Chondrocyte (in vitro differentiated cells): ENCODE data around the gene CCIN. TPM values are rescaled to one million over a fixed set of nuclear protein-coding genes. Genes with fewer than 3 reads are reported as not detected.

Source experiments
- DNase-seq: peaks from one replicate; pipeline ENCODE4 v3.0.0; 2021; ENCODE audit warnings: mixed read lengths, low spot score
- H3K27ac Mint-ChIP-seq: one replicate; pipeline ENCODE4 v1.8.0; 2021; ENCODE audit warnings: mild to moderate bottlenecking, moderate library complexity, mixed read lengths; ENCODE audit not compliant: unreplicated experiment
- H3K27me3 Mint-ChIP-seq: 2 replicates; pipeline ENCODE4 v1.8.0; 2021; ENCODE audit warnings: low read depth, mixed read lengths
- H3K36me3 Mint-ChIP-seq: 2 replicates; pipeline ENCODE4 v1.8.0; 2021; ENCODE audit warnings: low read depth, mixed read lengths
- H3K4me1 Mint-ChIP-seq: 2 replicates; pipeline ENCODE4 v1.8.0; 2021; ENCODE audit warnings: low read depth, mild to moderate bottlenecking, mixed read lengths
- H3K4me3 Mint-ChIP-seq: one replicate; pipeline ENCODE4 v1.8.0; 2021; ENCODE audit warnings: mild to moderate bottlenecking, moderate library complexity, mixed read lengths; ENCODE audit not compliant: unreplicated experiment
- H3K9me3 Mint-ChIP-seq: 2 replicates; pipeline ENCODE4 v1.8.0; 2021; ENCODE audit warnings: low read depth, mixed read lengths
- total RNA-seq: library from RNA; stranded (reverse); gene quantifications from 3 replicates; pipeline ENCODE4 v1.2.1, GENCODE V29; 2021
- TF ChIP-seq, protein P1 (sequence below): fragments of 200-600 bp; sonication (generic); IDR thresholded peaks from 2 replicates; pipeline ENCODE4 v1.5.0; 2021; ENCODE audit warnings: antibody characterized with exemption, mild to moderate bottlenecking, moderate library complexity

CCIN gene
- total RNA-seq, 1 donor from 2014 or later = 2.4 TPM

DNA sequence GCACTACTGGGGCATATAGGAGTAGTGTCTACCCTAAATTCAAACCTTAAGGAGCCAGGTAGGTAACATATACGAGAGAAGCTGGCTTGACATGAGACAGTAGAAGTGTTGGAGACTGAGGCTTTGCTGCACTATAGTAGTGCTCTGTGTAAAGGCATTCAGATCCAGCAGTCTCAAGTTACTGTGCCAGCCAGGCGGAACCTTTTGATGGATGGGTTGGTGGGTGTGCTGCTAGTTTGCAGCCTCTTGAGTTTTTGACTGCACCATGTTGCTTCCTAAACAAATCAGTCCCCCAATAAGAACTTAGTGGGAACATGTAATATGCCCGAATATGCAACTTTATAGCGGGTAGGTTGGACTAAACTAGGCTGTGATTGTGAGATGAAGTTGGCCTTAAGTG is 23.0 kb downstream of the CCIN start:
- peak overlapping the region; percentile 50 for H3K27ac Mint-ChIP-seq
- TF ChIP-seq, protein P1, sequence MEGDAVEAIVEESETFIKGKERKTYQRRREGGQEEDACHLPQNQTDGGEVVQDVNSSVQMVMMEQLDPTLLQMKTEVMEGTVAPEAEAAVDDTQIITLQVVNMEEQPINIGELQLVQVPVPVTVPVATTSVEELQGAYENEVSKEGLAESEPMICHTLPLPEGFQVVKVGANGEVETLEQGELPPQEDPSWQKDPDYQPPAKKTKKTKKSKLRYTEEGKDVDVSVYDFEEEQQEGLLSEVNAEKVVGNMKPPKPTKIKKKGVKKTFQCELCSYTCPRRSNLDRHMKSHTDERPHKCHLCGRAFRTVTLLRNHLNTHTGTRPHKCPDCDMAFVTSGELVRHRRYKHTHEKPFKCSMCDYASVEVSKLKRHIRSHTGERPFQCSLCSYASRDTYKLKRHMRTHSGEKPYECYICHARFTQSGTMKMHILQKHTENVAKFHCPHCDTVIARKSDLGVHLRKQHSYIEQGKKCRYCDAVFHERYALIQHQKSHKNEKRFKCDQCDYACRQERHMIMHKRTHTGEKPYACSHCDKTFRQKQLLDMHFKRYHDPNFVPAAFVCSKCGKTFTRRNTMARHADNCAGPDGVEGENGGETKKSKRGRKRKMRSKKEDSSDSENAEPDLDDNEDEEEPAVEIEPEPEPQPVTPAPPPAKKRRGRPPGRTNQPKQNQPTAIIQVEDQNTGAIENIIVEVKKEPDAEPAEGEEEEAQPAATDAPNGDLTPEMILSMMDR = no peak
- no peaks in the 10 kb centered on the region for H3K27me3 Mint-ChIP-seq
- peaks cover 2% of the 10 kb centered on the region for H3K36me3 Mint-ChIP-seq
- H3K9me3 Mint-ChIP-seq = no peaks in the 10 kb centered on the region
- DNase-seq = no peak
- H3K4me3 Mint-ChIP-seq = peak overlapping the region; percentile 94
- H3K4me1 Mint-ChIP-seq = peaks cover 60% of the 10 kb centered on the region

DNA sequence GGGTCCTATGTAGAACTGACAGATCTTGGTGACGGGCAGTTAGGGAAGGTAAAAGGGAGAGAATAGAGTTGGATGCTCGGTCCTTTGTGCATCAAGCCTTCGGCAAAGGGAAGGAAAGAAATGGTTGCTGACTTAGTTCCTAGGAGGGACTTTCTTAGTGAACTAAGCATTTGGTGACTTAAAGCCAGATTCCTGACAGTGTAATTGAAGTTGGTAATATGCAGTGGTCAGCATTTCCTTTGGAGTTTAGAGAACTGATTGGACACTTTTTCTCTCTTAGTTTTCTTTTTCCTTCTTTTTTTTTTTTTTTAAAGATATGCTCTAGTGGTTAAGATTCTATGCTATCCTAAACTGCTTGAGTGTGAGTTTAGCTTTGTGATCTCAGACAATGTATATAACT is 23.8 kb downstream of the CCIN start:
- Mint-ChIP-seq H3K27me3 (no peaks in the 10 kb centered on the region), H3K9me3 (no peaks in the 10 kb centered on the region), H3K27ac (peak overlapping the region; percentile 46), H3K36me3 (peaks cover 2% of the 10 kb centered on the region), H3K4me3 (peak overlapping the region; percentile 94), H3K4me1 (peaks cover 52% of the 10 kb centered on the region)
- DNase-seq = no peak
- TF ChIP-seq, protein P1 = no peak

DNA sequence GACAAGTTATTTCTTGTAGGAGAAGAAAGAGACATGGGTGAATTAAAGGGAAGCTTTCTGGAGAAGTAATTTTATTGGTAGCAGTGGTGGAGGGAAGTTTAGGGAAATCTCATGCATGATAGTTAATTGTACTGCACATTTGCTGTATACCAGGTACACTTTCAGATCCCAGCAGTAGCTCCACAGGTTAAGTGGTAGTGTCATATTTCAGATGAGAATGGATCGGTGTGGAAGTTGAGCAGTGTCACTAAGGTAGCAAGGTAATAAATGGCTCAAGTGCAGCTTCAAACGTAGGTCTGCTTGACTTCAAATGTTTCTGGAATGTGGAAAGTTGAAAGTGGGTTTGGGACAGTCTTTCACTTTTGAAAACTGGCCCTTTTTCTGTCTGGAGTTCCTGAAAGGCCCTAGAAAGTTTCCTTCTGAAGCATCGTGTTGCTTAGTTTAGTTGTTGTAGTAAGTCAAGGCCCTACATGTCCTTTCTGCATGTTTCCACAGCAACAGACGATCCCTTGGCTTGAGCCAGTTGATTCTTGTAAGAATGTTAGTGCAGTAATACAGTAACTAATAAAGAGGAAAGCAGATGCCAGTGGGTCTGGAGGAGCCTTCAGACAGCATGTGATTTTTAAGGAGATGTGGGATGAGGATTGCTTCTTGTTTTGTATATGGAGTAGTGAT is 25.3 kb downstream of the CCIN start:
- TF ChIP-seq, protein P1 = no peak
- H3K9me3 Mint-ChIP-seq = no peaks in the 10 kb centered on the region
- DNase-seq = no peak
- peak overlapping the region; percentile 94 for H3K4me3 Mint-ChIP-seq
- H3K27ac Mint-ChIP-seq = peak overlapping the region; percentile 73
- peaks cover 51% of the 10 kb centered on the region for H3K4me1 Mint-ChIP-seq
- peaks cover 5% of the 10 kb centered on the region for H3K36me3 Mint-ChIP-seq
- H3K27me3 Mint-ChIP-seq = no peaks in the 10 kb centered on the region

DNA sequence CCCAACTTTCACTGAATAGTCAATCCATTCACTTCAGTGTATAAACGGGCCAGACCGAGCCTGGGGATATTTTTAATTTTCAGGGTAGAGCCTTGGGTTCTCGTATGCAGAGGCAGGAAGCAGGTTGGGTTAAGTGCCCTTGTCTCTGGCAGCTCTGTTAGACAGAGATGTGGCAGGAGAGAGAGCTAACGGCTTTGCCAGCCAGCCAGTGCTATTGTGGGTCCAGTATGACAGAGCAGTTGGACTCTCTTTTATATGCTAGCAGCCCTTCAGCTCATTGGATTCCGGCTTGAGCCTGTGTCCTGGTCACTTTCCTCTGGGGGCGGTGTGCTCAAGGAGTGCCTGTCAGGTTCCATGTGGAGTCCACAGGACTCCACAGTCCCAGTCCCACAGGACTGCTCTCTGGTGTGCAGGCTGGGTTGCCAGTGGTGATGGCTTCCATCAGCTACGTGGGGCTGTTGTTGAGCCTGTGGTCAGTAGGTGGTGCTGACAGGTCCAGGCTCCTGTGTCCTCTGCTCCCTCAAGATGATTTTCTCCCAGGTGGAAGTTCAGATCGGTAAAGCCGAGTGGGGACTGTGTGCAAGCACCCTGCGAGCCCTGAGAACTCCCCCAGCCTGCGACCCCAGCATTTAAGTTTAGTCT is 35.8 kb downstream of the CCIN start:
- DNase-seq = no peak
- Mint-ChIP-seq H3K27ac (peak overlapping the region; percentile 49), H3K9me3 (no peaks in the 10 kb centered on the region), H3K27me3 (no peaks in the 10 kb centered on the region), H3K36me3 (peaks cover 46% of the 10 kb centered on the region), H3K4me3 (no peak overlapping the region), H3K4me1 (peaks cover 41% of the 10 kb centered on the region)
- TF ChIP-seq, protein P1 = peak; percentile 55

DNA sequence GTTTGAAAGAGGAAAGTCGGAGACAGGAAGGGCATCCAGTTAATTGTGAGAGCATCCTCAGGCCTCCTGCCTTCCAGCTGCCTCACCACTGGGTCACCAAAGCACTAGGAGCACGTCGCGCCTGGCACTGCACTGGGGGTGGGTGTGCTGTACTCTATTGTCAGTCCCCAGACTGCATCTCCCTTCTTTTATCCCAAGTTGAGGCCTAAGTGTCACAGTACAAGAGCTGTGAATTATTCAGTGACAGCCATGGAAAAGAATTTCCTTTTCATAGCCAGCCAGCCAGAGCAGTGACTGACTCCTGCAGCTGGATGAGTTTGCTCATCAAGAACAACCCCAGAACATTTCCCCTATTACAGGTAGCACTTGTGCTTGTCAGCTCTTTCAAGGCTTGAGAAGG is 37.8 kb downstream of the CCIN start:
- no peak for DNase-seq
- H3K36me3 Mint-ChIP-seq = peaks cover 56% of the 10 kb centered on the region
- peaks cover 50% of the 10 kb centered on the region for H3K4me1 Mint-ChIP-seq
- no peak overlapping the region for H3K4me3 Mint-ChIP-seq
- H3K27me3 Mint-ChIP-seq = no peaks in the 10 kb centered on the region
- no peaks in the 10 kb centered on the region for H3K9me3 Mint-ChIP-seq
- peak overlapping the region; percentile 80 for H3K27ac Mint-ChIP-seq
- TF ChIP-seq, protein P1 = no peak
